NCI-H510A (cell line): Measurements from ENCODE around the gene DOK3.

Experiments
- DNase-seq: peaks from one replicate; lab custom pipeline; 2025; lab: John Stamatoyannopoulos, UW

The DOK3 gene

GRCh38 chr5:177467436-177467835 is 42.2 kb downstream of the DOK3 start:
- DNase-seq: no peak

GRCh38 chr5:177466861-177467260 is 42.8 kb downstream of the DOK3 start:
- DNase-seq: no peak

GRCh38 chr5:177465044-177465443 is 44.6 kb downstream of the DOK3 start:
- no peak for DNase-seq

GRCh38 chr5:177462021-177462670 is 47.5 kb downstream of the DOK3 start:
- DNase-seq: no peak

- DNase-seq: no peak
Measured at GRCh38 chr5:177459819-177460628, 49.6 kb downstream of the DOK3 start.

- no peak for DNase-seq
Measured at GRCh38 chr5:177459357-177459756, 50.3 kb downstream of the DOK3 start.

GRCh38 chr5:177458912-177459350 is 50.7 kb downstream of the DOK3 start:
- no peak for DNase-seq

- no peak for DNase-seq
Measured at GRCh38 chr5:177457852-177458681, 51.6 kb downstream of the DOK3 start.

- DNase-seq: peak; percentile 88
Measured at GRCh38 chr5:177456976-177457851, 52.4 kb downstream of the DOK3 start.

GRCh38 chr5:177456591-177456964 is 53.0 kb downstream of the DOK3 start:
- no peak for DNase-seq

- peak; percentile 81 for DNase-seq
Measured at GRCh38 chr5:177455661-177456590, 53.7 kb downstream of the DOK3 start.

GRCh38 chr5:177455036-177455660 is 54.5 kb downstream of the DOK3 start:
- DNase-seq: peak; percentile 50

GRCh38 chr5:177454397-177455035 is 55.1 kb downstream of the DOK3 start:
- DNase-seq: peak; percentile 71

GRCh38 chr5:177453852-177454396 is 55.7 kb downstream of the DOK3 start:
- DNase-seq: no peak

- DNase-seq: no peak
Measured at GRCh38 chr5:177452688-177453638, 56.7 kb downstream of the DOK3 start.
